NT2/D1 (cell line): ENCODE data around the gene HNMT.

Experiments used
- SUZ12 ChIP-seq: IDR thresholded peaks from 2 replicates; pipeline ENCODE4 v1.6.1; 2011; ENCODE audit not compliant: insufficient read length, insufficient read depth; ENCODE audit errors: extremely low read depth
- YY1 ChIP-seq: IDR thresholded peaks from 2 replicates; pipeline ENCODE4 v1.6.1; 2011; ENCODE audit not compliant: insufficient read length, insufficient read depth
- ZNF274 ChIP-seq: IDR thresholded peaks from 2 replicates; pipeline ENCODE4 v1.6.1; 2011; ENCODE audit warnings: mild to moderate bottlenecking, low read depth, low read length

DNA sequence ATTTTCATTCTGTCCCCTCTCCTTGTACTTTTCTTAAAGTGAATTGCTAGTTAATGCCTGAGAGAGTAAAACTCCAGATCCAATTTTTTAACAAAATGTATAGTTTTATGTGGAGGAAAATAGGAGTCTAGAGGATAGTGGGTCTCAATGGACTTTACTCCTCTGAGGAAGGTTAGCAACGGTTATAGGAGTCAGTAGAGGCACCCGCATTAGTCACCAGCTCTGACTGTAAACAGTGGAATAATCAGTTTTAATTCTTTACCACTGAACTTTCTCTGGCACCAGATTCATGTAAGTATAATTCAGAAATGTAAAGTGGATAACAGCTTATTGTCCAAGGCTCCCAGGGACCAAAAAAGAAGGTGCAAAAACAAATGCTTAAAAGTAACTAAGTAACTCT lies 38.7 kb upstream of the HNMT start:
- no peak for TF ChIP-seq ZNF274
- no peak for TF ChIP-seq YY1
- TF ChIP-seq SUZ12, result no peak
